ENCODE measurements around the gene FAM219A. TPM values are rescaled to one million over a fixed set of nuclear protein-coding genes. Genes with fewer than 3 reads are reported as not detected.
A peak's percentile ranks its signal among the peaks of the same experiment; 100 is the strongest.
"Not testable (repeated sequence)": the region's sequence is repeated elsewhere in the genome, so short reads cannot be mapped to it uniquely, and the experiment has no call there.

The FAM219A gene
- polyA plus RNA-seq, 1 donor, result 8.6 TPM

DNA sequence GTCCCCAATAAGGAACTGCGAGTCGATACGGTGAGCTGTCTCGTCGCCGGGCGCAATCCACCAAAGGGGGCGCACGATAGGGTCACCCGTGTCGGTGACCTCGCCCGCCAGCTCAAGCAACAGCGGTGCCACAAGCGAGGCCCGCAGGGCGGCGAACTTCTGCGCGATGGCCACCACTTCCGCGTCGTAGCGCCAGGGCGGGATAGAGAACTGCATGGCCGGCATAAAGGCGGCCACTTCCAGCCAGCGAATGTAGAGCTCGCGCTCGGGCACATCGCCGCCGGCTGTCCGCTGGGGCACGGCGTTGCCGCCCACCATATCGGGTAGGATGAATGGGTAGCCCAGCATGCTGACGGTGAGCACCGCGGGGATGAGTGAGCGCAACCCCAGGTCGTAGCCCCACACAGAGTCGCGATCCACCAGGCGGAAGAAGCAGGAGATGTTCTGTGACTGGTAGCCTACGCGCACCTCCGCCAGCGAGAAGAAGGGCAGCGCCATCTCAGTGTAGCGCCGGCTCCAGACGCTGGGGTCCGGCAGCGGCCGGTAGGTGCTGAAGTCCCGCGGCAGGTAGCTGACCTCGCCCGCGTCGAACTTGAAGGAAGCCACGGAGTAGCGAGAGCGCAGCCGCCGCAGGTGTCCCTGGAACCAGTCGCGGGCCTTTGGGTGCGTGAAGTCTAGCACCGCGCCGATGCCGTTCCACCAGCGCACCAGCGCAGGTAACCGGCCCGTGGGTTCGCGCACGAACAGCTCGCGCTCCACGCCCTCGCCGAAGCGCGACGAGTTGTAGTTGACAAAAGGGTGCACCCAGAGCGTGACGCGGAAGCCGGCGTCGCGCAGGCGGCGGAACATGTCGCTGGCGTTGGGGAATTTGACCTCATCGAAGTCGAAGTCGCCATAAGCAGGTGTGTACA lies 87.1 kb downstream of the FAM219A start:
- no peak for DNase-seq
- no peak overlapping the region for H3K27ac ChIP-seq (ENCODE audit: low read length)
- H3K4me1 ChIP-seq (ENCODE audit: control insufficient read depth, insufficient read depth, low read length), result peaks cover 23% of the 10 kb centered on the region
- peaks cover 52% of the 10 kb centered on the region for H3K36me3 ChIP-seq (ENCODE audit: control insufficient read depth, insufficient read depth, low read length)
- no peak overlapping the region for H3K4me3 ChIP-seq (ENCODE audit: low read length)
- peaks cover 22% of the 10 kb centered on the region for H3K9me3 ChIP-seq (ENCODE audit: control insufficient read depth, low read depth, low read length)
- WGBS (ENCODE audit: insufficient coverage, low lambda C conversion rate), result no CpG with 5 or more reads among the region's 105 CpGs
- peaks cover 28% of the 10 kb centered on the region for H3K27me3 ChIP-seq (ENCODE audit: control insufficient read depth, insufficient read depth, low read length)

DNA sequence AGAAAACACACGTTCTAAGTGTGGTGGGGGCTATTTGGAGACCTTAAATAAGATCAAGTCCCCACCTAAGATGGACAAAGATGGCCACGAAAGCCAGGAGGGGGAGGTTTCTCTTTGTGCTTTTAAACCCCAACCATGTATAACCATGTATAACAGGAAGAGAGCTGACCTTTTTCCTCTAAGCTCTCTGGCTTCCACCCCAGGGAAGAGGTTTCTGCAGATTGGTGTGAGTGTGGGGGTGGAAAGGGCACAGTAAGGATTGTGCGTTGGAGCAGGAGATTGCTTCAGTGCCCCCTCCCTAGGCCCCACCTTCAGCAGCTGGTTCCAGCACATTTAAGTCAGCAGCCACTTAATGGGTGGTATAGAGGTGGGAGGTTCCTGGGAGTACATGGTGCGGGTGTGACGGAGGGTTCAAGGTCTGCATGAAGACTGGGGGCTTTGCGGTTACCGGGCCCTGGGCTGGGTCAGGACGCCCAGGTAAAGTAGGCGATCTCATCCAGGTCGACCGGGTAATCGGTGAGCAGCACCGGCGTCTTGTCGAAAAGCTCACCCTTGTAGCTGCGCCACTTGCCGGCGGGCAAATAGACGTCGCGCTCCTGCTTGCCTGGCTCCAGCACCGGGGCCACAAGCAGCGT lies 87.9 kb downstream of the FAM219A start:
- WGBS (ENCODE audit: insufficient coverage, low lambda C conversion rate), result no CpG with 5 or more reads among the region's 23 CpGs
- no peak for DNase-seq
- Histone ChIP-seq H3K27ac (ENCODE audit: low read length) (no peak overlapping the region), H3K4me3 (ENCODE audit: low read length) (no peak overlapping the region), H3K36me3 (ENCODE audit: control insufficient read depth, insufficient read depth, low read length) (peaks cover 53% of the 10 kb centered on the region), H3K9me3 (ENCODE audit: control insufficient read depth, low read depth, low read length) (peaks cover 22% of the 10 kb centered on the region), H3K27me3 (ENCODE audit: control insufficient read depth, insufficient read depth, low read length) (peaks cover 28% of the 10 kb centered on the region), H3K4me1 (ENCODE audit: control insufficient read depth, insufficient read depth, low read length) (peaks cover 20% of the 10 kb centered on the region)

DNA sequence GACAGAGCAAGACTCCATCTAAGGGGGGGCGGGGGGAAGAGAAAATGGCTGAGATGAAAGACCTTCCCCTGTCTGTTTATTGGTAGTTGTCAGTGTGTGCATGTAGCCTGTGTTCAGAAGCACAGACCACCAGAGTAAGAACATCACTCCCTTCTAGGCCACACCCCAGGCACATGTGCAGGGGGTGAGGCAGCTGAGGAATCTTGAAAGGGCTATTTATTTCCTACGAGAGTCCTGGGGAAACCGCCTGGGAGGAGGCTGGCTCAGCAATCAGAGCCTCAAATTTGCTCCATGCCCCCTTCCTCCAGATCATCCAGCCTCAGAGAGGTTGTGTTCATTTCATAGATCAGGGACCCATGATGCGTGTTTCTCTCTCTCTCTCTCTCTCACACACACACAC lies 88.7 kb downstream of the FAM219A start:
- H3K27me3 ChIP-seq (ENCODE audit: control insufficient read depth, insufficient read depth, low read length), result peaks cover 28% of the 10 kb centered on the region
- no peak overlapping the region for H3K27ac ChIP-seq (ENCODE audit: low read length)
- DNase-seq, result no peak
- H3K4me3 ChIP-seq (ENCODE audit: low read length), result no peak overlapping the region
- WGBS (ENCODE audit: insufficient coverage, low lambda C conversion rate), result no CpG with 5 or more reads among the region's 4 CpGs
- H3K9me3 ChIP-seq (ENCODE audit: control insufficient read depth, low read depth, low read length), result peaks cover 22% of the 10 kb centered on the region
- H3K36me3 ChIP-seq (ENCODE audit: control insufficient read depth, insufficient read depth, low read length), result peaks cover 53% of the 10 kb centered on the region
- H3K4me1 ChIP-seq (ENCODE audit: control insufficient read depth, insufficient read depth, low read length), result peaks cover 18% of the 10 kb centered on the region

DNA sequence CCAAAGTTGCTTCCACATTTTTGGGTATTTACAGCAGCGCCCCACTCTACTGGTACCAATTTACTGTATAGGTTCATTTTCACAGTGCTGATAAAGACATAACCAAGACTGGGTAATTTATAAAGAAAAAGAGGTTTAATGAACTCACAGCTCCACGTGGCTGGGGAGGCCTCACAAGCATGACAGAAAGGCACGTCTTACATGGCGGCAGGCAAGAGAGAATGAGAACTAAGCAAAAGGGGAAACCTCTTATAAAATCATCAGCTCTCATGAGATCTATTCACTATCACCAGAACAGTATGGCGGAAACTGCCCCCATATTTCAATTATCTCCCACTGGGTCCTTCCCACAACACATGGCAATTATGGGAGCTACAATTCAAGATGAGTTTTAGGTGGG lies 89.6 kb downstream of the FAM219A start:
- 89% methylated on average over 3 of the region's 5 CpGs for WGBS (ENCODE audit: insufficient coverage, low lambda C conversion rate)

DNA sequence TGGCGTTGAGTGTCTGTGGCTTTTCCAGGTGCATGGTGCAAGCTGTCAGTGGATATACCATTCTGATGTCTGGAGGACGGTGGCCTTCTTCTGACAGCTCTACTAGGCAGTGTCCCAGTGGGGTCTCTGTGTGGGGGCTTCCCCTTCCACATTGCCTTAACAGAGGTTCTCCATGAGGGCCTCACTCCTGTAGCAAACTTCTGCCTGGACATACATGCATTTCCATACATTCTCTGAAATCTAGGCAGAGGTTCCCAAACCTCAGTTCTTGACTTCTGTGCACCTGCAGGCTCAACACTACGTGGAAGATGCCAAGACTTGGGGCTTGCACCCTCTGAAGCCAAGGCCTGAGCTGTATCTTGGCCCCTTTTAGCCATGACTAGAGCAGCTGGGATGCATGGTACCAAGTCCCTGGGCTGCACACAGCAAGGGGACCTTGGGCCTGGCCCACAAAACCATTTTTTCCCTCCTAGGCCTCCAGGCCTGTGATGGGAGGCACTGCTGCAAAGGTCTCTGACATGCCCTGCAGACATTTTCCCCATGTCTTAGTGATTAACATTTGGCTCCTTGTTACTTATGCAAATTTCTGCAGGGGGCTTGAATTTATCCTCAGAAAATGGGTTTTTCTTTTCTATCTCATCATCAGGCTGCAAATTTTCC lies 90.5 kb downstream of the FAM219A start:
- peaks cover 26% of the 10 kb centered on the region for H3K27me3 ChIP-seq (ENCODE audit: control insufficient read depth, insufficient read depth, low read length)
- no CpG with 5 or more reads among the region's 3 CpGs for WGBS (ENCODE audit: insufficient coverage, low lambda C conversion rate)
- not testable (repeated sequence) for H3K27ac ChIP-seq (ENCODE audit: low read length); H3K4me3 ChIP-seq (ENCODE audit: low read length); DNase-seq
- peaks cover 53% of the 10 kb centered on the region for H3K36me3 ChIP-seq (ENCODE audit: control insufficient read depth, insufficient read depth, low read length)
- H3K9me3 ChIP-seq (ENCODE audit: control insufficient read depth, low read depth, low read length), result peaks cover 22% of the 10 kb centered on the region
- peaks cover 18% of the 10 kb centered on the region for H3K4me1 ChIP-seq (ENCODE audit: control insufficient read depth, insufficient read depth, low read length)

More for the DNA sequence above, 89.6 kb downstream of the FAM219A start:
- Histone ChIP-seq H3K4me1 (ENCODE audit: control insufficient read depth, insufficient read depth, low read length) (peaks cover 13% of the 10 kb centered on the region), H3K9me3 (ENCODE audit: control insufficient read depth, low read depth, low read length) (peaks cover 22% of the 10 kb centered on the region), H3K36me3 (ENCODE audit: control insufficient read depth, insufficient read depth, low read length) (peaks cover 53% of the 10 kb centered on the region), H3K27me3 (ENCODE audit: control insufficient read depth, insufficient read depth, low read length) (peaks cover 28% of the 10 kb centered on the region)
- not testable (repeated sequence) for H3K27ac ChIP-seq (ENCODE audit: low read length); DNase-seq; H3K4me3 ChIP-seq (ENCODE audit: low read length)

DNA sequence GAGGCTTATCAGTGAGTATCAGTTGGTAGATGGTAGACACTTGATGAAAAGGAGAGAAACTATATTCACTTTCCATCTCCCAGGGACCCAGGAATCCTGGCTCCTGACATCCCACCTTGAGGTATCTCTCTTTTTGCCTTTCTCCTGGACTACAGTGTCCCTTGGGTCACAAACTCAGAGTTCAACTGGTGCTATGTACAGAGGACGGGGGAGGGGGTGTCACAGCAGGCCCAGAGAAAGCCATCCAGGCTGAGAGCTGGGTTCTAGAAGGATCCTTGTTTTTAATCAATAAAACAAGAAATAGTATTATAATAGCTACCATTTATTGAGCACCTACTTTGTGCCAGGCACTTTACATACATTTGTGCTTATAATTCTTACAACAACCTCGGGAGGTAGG lies 92.0 kb downstream of the FAM219A start:
- Histone ChIP-seq H3K4me1 (ENCODE audit: control insufficient read depth, insufficient read depth, low read length) (peaks cover 25% of the 10 kb centered on the region), H3K36me3 (ENCODE audit: control insufficient read depth, insufficient read depth, low read length) (peaks cover 40% of the 10 kb centered on the region), H3K27ac (ENCODE audit: low read length) (no peak overlapping the region), H3K4me3 (ENCODE audit: low read length) (no peak overlapping the region), H3K9me3 (ENCODE audit: control insufficient read depth, low read depth, low read length) (peaks cover 8% of the 10 kb centered on the region), H3K27me3 (ENCODE audit: control insufficient read depth, insufficient read depth, low read length) (peaks cover 13% of the 10 kb centered on the region)
- DNase-seq, result no peak
- no CpG with 5 or more reads among the region's 2 CpGs for WGBS (ENCODE audit: insufficient coverage, low lambda C conversion rate)

DNA sequence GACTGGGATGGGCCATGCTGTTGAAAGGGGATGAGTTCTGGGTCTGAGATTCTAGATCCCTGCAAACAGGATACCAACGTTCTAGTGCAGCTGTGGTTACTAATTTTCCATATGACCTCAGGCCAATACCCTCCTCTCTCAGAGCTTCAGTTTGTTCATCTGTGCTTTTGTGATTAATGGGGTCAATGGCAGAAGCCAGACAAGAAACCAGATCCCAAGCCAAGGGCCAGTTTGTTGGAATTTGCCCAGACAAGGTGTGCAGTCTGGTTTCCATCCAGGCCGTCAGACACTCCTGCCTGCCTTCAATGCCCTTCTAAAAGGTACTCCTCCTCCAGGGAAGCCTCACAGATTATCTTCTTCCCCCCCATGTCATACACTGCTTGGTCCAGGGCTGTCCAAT lies 93.1 kb downstream of the FAM219A start:
- DNase-seq, result no peak
- H3K4me1 ChIP-seq (ENCODE audit: control insufficient read depth, insufficient read depth, low read length), result peaks cover 19% of the 10 kb centered on the region
- peaks cover 2% of the 10 kb centered on the region for H3K27me3 ChIP-seq (ENCODE audit: control insufficient read depth, insufficient read depth, low read length)
- peaks cover 29% of the 10 kb centered on the region for H3K36me3 ChIP-seq (ENCODE audit: control insufficient read depth, insufficient read depth, low read length)
- no peak overlapping the region for H3K27ac ChIP-seq (ENCODE audit: low read length)
- WGBS (ENCODE audit: insufficient coverage, low lambda C conversion rate), result no CpG with 5 or more reads among the region's 2 CpGs
- no peaks in the 10 kb centered on the region for H3K9me3 ChIP-seq (ENCODE audit: control insufficient read depth, low read depth, low read length)
- H3K4me3 ChIP-seq (ENCODE audit: low read length), result no peak overlapping the region

DNA sequence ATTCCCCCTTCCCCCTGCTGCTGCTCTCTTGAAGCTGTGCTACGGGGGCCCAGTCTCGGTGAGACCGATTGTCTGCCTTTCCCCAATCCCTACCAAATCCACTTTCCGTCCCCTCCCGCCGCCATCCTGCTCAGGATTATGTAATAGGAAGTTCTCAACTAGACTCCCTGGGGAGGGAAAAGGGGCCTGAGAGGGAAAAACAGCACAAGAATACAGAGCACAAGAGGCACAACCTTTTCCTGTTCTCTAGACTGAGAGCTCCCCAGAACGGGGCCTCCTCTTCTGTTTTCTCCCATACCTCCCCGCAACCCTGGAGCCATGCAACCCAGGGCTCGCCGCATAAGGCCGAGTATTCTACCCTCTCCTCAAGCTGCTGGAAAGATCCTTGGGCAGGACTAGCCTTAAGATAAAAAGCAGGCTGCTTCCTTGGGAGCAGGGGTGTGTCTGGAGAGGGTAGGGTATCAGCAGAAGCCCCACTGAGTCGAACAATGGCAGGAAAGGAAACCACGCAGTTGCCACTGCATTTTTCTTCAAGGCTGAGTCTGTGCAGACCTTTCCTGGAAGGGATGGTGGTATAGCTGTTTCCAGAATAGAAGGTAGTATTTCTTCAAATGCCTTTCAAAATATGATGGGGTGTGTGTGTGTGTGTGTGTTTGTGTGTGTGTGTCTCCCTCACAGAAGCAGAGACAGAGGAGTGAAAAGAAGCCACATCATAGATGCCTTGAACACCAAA lies 94.6 kb downstream of the FAM219A start:
- H3K27ac ChIP-seq (ENCODE audit: low read length), result peak overlapping the region; percentile 3

DNA sequence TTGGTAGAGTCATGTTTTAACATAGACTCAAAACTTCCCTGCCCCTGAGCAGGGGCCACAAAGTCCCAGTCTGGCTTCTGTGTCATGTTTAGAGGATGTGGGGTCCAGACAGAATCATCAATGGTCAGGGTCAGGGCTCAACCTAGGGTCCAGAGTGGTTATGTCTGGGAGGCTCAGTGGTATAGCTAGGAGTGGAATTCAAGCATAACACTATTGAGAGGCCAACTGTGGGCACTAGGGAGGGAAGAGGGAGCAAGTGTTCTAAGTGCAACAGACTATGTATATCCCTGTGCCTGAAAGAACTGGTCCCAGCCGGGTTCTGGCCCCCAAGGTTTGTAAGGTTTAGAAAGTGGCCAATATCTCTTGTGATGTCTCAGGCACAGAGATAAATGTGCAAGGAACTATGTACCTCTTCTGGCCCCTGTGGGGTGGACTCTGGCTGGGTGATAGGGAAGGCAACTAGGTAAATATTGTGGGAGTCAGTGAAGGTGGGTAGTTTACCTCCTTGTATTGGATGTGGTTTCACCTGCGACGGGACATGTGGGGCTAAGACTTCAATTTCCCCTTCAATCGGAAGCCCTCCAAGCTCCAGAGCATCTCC lies 95.7 kb downstream of the FAM219A start:
- peak in 1 of 2 donors; percentile 69 for DNase-seq
- Histone ChIP-seq H3K27ac (ENCODE audit: low read length) (peak overlapping the region; percentile 20), H3K9me3 (ENCODE audit: control insufficient read depth, low read depth, low read length) (peaks cover 3% of the 10 kb centered on the region), H3K36me3 (ENCODE audit: control insufficient read depth, insufficient read depth, low read length) (peaks cover 9% of the 10 kb centered on the region), H3K4me1 (ENCODE audit: control insufficient read depth, insufficient read depth, low read length) (peaks cover 17% of the 10 kb centered on the region), H3K27me3 (ENCODE audit: control insufficient read depth, insufficient read depth, low read length) (no peaks in the 10 kb centered on the region), H3K4me3 (ENCODE audit: low read length) (no peak overlapping the region)
- WGBS (ENCODE audit: insufficient coverage, low lambda C conversion rate), result no CpG with 5 or more reads among the region's 4 CpGs

More for the DNA sequence above, 94.6 kb downstream of the FAM219A start:
- Histone ChIP-seq H3K4me1 (ENCODE audit: control insufficient read depth, insufficient read depth, low read length) (peaks cover 17% of the 10 kb centered on the region), H3K27me3 (ENCODE audit: control insufficient read depth, insufficient read depth, low read length) (no peaks in the 10 kb centered on the region), H3K36me3 (ENCODE audit: control insufficient read depth, insufficient read depth, low read length) (peaks cover 16% of the 10 kb centered on the region), H3K9me3 (ENCODE audit: control insufficient read depth, low read depth, low read length) (no peaks in the 10 kb centered on the region), H3K4me3 (ENCODE audit: low read length) (no peak overlapping the region)
- DNase-seq, result peak in 1 of 2 donors; percentile 37
- no CpG with 5 or more reads among the region's 13 CpGs for WGBS (ENCODE audit: insufficient coverage, low lambda C conversion rate)

Data from large intestine (tissue), 3 donors.